ENCODE results near the gene CADPS2. TPM values are rescaled to one million over a fixed set of nuclear protein-coding genes. Genes with fewer than 3 reads are reported as not detected.

The CADPS2 gene
- polyA plus RNA-seq, 3 donors: not detected

DNA sequence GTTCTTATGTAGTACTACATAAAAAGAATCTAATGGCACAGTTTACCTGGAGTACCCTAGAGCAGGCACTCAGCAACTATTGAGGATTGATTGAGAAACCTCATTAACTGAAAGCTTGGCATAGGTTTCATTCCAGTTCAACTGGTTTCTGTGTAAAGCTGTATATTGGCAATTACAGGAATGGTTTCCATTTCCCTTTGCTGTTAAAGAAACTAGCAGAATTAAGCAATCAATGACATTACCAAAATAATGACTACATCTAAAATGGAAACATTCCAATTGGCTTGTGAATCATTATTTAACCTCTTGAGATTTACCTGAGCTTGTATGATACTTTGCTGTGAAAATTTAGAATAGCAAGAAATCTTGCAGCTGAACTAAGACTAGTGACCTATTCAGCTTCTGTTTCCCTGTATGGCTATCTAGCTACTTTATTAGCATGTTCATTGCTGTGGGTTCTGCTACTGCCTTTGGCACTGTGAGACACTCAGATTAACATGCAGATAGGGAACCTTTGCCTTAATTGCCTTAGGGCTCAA is 33.5 kb upstream of the CADPS2 start:
- Histone ChIP-seq H3K9ac (ENCODE audit: insufficient read depth, low read length, poor library complexity, severe bottlenecking) (no peak overlapping the region), H3K27ac (ENCODE audit: low read depth in 1 of 2, low read length in 2 of 2) (no peak overlapping the region), H3K4me2 (replicated peaks; ENCODE audit: extremely low read depth, low read length, poor library complexity, severe bottlenecking) (no peak overlapping the region), H3K79me2 (ENCODE audit: insufficient read depth, low read length) (no peaks in the 10 kb centered on the region), H3K4me3 (replicated peaks in 1 of 3; ENCODE audit: low read depth in 2 of 3, low read length in 3 of 3) (no peak overlapping the region), H2AFZ (ENCODE audit: insufficient read depth, low read depth, low read length, poor library complexity, severe bottlenecking) (no peak overlapping the region), H3K4me1 (ENCODE audit: control insufficient read depth in 1 of 2, insufficient read depth in 2 of 2, low read length in 2 of 2) (no peaks in the 10 kb centered on the region), H3K36me3 (replicated peaks in 1 of 2; ENCODE audit: control insufficient read depth in 1 of 2, insufficient read depth in 2 of 2, low read length in 2 of 2) (no peaks in the 10 kb centered on the region), H3K9me3 (replicated peaks in 1 of 2; ENCODE audit: control insufficient read depth in 1 of 2, insufficient read depth in 1 of 2, low read length in 2 of 2) (no peaks in the 10 kb centered on the region), H3K27me3 (ENCODE audit: control insufficient read depth in 2 of 2, insufficient read depth in 2 of 2, low read length in 2 of 2) (no peaks in the 10 kb centered on the region), H4K20me1 (ENCODE audit: insufficient read depth, low read length) (no peaks in the 10 kb centered on the region)
- peaks cover 0 to 3% (median 0%) of the 10 kb centered on the region in 3 donors for H3K27me3 Mint-ChIP-seq (ENCODE audit: low read depth in 3 of 3)
- intact Hi-C loops (cut with micrococcal nuclease): no loop called here
- H3K36me3 Mint-ChIP-seq: no peaks in the 10 kb centered on the region
- H3K27ac Mint-ChIP-seq: no peak overlapping the region
- TF ChIP-seq, protein P1, sequence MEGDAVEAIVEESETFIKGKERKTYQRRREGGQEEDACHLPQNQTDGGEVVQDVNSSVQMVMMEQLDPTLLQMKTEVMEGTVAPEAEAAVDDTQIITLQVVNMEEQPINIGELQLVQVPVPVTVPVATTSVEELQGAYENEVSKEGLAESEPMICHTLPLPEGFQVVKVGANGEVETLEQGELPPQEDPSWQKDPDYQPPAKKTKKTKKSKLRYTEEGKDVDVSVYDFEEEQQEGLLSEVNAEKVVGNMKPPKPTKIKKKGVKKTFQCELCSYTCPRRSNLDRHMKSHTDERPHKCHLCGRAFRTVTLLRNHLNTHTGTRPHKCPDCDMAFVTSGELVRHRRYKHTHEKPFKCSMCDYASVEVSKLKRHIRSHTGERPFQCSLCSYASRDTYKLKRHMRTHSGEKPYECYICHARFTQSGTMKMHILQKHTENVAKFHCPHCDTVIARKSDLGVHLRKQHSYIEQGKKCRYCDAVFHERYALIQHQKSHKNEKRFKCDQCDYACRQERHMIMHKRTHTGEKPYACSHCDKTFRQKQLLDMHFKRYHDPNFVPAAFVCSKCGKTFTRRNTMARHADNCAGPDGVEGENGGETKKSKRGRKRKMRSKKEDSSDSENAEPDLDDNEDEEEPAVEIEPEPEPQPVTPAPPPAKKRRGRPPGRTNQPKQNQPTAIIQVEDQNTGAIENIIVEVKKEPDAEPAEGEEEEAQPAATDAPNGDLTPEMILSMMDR (IDR thresholded peaks at IDR 0.05): no peak
- DNase-seq: no peak
- no peak overlapping the region for H3K4me3 Mint-ChIP-seq
- peaks cover 0 to 6% (median 0%) of the 10 kb centered on the region in 7 donors for H3K9me3 Mint-ChIP-seq
- no peaks in the 10 kb centered on the region for H3K4me1 Mint-ChIP-seq

DNA sequence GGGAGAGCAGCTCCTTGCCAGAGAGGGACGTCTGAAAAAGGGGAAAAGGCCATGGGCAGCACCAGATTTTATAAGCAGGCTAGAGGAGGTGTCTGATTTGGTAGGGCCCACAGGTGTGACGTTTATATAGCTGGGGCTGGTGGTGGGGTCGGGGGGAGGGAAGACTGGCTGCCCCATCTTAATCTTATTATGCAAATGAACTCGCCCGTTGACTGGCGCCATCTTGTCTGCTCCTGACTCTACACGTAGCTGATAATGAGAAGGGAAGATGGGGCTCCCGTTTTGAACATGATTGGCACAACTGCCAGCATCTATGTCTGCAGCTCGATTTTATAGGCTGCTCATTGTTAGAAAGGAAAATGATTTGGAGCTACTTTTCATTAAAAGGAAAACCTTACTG is 28.6 kb upstream of the CADPS2 start:
- no peaks in the 10 kb centered on the region for H4K20me1 ChIP-seq (ENCODE audit: insufficient read depth, low read length)
- Mint-ChIP-seq H3K4me3 (no peak overlapping the region), H3K9me3 (peaks cover 0 to 9% (median 3%) of the 10 kb centered on the region in 7 donors), H3K27ac (no peak overlapping the region), H3K36me3 (no peaks in the 10 kb centered on the region), H3K27me3 (ENCODE audit: low read depth in 3 of 3) (peaks cover 0 to 3% (median 3%) of the 10 kb centered on the region in 3 donors), H3K4me1 (no peaks in the 10 kb centered on the region)
- DNase-seq: no peak
- H3K9me3 ChIP-seq (replicated peaks in 1 of 2; ENCODE audit: control insufficient read depth in 1 of 2, insufficient read depth in 1 of 2, low read length in 2 of 2): peaks cover 0 to 3% of the 10 kb centered on the region in 2 donors
- TF ChIP-seq, protein P1 (IDR thresholded peaks at IDR 0.05): no peak
- H3K9ac ChIP-seq (ENCODE audit: insufficient read depth, low read length, poor library complexity, severe bottlenecking): no peak overlapping the region
- no peaks in the 10 kb centered on the region for H3K36me3 ChIP-seq (replicated peaks in 1 of 2; ENCODE audit: control insufficient read depth in 1 of 2, insufficient read depth in 2 of 2, low read length in 2 of 2)
- H3K4me3 ChIP-seq (replicated peaks in 1 of 3; ENCODE audit: low read depth in 2 of 3, low read length in 3 of 3): no peak overlapping the region
- WGBS (ENCODE audit: insufficient coverage): 91% methylated on average over 3 of the region's 9 CpGs
- no peaks in the 10 kb centered on the region for H3K27me3 ChIP-seq (ENCODE audit: control insufficient read depth in 2 of 2, insufficient read depth in 2 of 2, low read length in 2 of 2)
- H3K4me1 ChIP-seq (ENCODE audit: control insufficient read depth in 1 of 2, insufficient read depth in 2 of 2, low read length in 2 of 2): no peaks in the 10 kb centered on the region
- H2AFZ ChIP-seq (ENCODE audit: insufficient read depth, low read depth, low read length, poor library complexity, severe bottlenecking): no peak overlapping the region
- H3K27ac ChIP-seq (ENCODE audit: low read depth in 1 of 2, low read length in 2 of 2): no peak overlapping the region
- H3K4me2 ChIP-seq (replicated peaks; ENCODE audit: extremely low read depth, low read length, poor library complexity, severe bottlenecking): no peak overlapping the region
- intact Hi-C loops (cut with micrococcal nuclease): no loop called here
- H3K79me2 ChIP-seq (ENCODE audit: insufficient read depth, low read length): no peaks in the 10 kb centered on the region

Data from CD14-positive monocyte (primary cell).